Parathyroid adenoma (tissue), 2 donors: ENCODE data around the gene NEK6.

Source experiments
- H2AFZ ChIP-seq: fragments of 300-600 bp; sonication (generic); one replicate; pipeline ENCODE4 v1.7.0; 2017; ENCODE audit warnings: antibody characterized with exemption, mild to moderate bottlenecking
- H3K27ac ChIP-seq: fragments of 300-600 bp; sonication (generic); one replicate; pipeline ENCODE4 v1.7.0; 2017
- H3K27me3 ChIP-seq: fragments of 300-600 bp; sonication (generic); one replicate; pipeline ENCODE4 v1.7.0; 2017; ENCODE audit warnings: low read length; ENCODE audit not compliant: control insufficient read depth, insufficient read depth
- H3K36me3 ChIP-seq: fragments of 300-600 bp; sonication (generic); one replicate; pipeline ENCODE4 v1.7.0; 2017; ENCODE audit warnings: low read length; ENCODE audit not compliant: control insufficient read depth, insufficient read depth
- H3K4me1 ChIP-seq: fragments of 300-600 bp; sonication (generic); one replicate; pipeline ENCODE4 v1.7.0; 2017; ENCODE audit warnings: control low read depth
- H3K4me2 ChIP-seq: fragments of 300-600 bp; sonication (generic); one replicate; pipeline ENCODE4 v1.7.0; 2017; ENCODE audit warnings: low read length
- H3K4me3 ChIP-seq: fragments of 300-600 bp; sonication (generic); one replicate; pipeline ENCODE4 v1.7.0; 2017; ENCODE audit warnings: low read depth, low read length
- H3K79me2 ChIP-seq: fragments of 300-600 bp; sonication (generic); one replicate; pipeline ENCODE4 v1.7.0; 2017; ENCODE audit warnings: control low read depth
- H3K9ac ChIP-seq: fragments of 300-600 bp; sonication (generic); one replicate; pipeline ENCODE4 v1.7.0; 2017; ENCODE audit warnings: mild to moderate bottlenecking
- H3K9me3 ChIP-seq: fragments of 300-600 bp; sonication (generic); one replicate; pipeline ENCODE4 v1.7.0; 2017; ENCODE audit warnings: low read length; ENCODE audit not compliant: control insufficient read depth
- CTCF ChIP-seq: fragments of 300-600 bp; sonication (generic); IDR thresholded peaks from one replicate; pipeline ENCODE4 v1.7.0; 2017; ENCODE audit warnings: antibody characterized with exemption, mild to moderate bottlenecking
- donor health status: primary hyperparathyroidism.

NEK6 gene

DNA sequence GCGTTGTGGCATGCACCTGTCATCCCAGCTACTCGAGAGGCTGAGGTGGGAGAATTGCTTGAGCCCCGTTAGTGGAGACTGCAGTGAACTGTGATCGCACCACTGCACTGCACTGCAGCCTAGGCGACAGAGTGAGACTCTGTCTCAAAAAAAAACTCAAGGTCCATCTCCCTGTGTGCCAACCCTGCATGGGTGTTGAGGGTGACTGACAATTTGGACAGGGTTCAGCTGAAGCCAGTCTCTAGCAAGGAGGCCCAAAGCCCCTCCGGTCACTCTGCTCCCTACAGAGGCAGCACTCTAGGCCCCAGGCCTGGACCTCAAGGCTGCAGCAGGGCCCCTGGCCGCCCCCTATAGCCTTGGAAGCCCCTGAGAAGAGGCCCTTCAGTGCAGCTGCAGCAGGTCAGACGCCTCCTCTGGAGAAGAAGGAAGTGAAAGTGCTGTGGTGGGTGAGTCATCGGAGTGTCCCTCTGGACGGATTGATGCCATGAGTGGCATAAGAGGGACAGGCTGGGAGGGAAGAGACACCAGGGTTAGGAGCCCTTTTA, 39.2 kb upstream of the NEK6 start:
- H2AFZ ChIP-seq = no peak overlapping the region
- H3K4me1 ChIP-seq = no peaks in the 10 kb centered on the region
- H3K79me2 ChIP-seq = no peaks in the 10 kb centered on the region
- no peaks in the 10 kb centered on the region for H3K36me3 ChIP-seq
- H3K9me3 ChIP-seq = no peaks in the 10 kb centered on the region
- no peak overlapping the region for H3K4me2 ChIP-seq
- no peak overlapping the region for H3K4me3 ChIP-seq
- no peaks in the 10 kb centered on the region for H3K27me3 ChIP-seq
- no peak overlapping the region for H3K9ac ChIP-seq
- TF ChIP-seq CTCF = no peak
- no peak overlapping the region for H3K27ac ChIP-seq

DNA sequence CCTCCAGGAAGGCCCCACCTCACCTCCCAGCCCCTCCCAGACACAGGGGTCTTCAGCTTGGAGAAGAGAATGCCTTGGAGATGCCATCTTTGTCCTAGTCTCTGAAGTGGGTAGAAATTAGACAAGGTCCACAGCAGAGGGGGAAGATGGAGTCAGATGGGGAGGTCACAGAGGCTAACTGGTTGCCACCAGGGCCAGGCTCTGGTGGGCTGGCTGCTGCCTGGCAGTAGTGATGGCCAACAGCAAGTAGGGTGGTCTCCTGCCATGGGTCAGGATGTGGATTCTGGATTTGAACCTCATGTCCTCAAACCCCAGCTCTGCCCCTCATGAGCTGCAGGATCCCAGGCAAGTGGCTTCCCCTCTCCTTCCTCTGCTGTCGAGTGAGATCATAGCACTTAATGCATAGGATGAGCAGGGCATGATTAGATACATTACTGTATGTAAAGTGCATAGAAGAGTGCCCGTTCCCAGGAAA, 38.7 kb upstream of the NEK6 start:
- H3K27ac ChIP-seq = no peak overlapping the region
- no peak overlapping the region for H3K4me3 ChIP-seq
- H2AFZ ChIP-seq = no peak overlapping the region
- no peaks in the 10 kb centered on the region for H3K27me3 ChIP-seq
- no peak overlapping the region for H3K9ac ChIP-seq
- no peaks in the 10 kb centered on the region for H3K36me3 ChIP-seq
- no peak for TF ChIP-seq CTCF
- H3K4me2 ChIP-seq = no peak overlapping the region
- no peaks in the 10 kb centered on the region for H3K4me1 ChIP-seq
- no peaks in the 10 kb centered on the region for H3K9me3 ChIP-seq
- no peaks in the 10 kb centered on the region for H3K79me2 ChIP-seq

DNA sequence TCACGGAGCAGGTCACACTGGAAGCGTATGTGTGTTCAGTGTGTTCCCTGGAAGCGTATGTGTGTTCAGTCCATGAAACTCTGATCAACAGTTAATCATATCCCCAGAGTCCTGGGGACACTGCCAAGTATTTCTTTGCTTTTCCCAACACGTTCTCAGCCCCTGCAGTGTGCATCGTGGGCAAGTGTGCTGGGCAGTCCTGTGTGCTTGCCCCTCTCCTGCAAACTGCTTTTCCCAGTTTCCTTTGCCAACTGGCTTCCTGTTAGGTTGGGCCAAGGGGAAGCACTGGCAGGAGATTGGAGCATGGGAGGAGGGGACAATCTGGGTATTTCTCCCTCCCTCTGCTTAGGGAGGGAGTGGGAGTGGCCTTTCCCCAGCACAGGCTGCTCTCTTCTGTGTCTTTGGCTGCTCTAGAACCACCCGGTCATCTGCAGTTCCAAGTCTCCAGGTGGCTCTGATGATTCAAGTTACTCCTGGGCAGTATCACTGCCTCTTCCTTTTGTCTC, 36.8 kb upstream of the NEK6 start:
- no peak overlapping the region for H3K27ac ChIP-seq
- H3K9ac ChIP-seq = no peak overlapping the region

DNA sequence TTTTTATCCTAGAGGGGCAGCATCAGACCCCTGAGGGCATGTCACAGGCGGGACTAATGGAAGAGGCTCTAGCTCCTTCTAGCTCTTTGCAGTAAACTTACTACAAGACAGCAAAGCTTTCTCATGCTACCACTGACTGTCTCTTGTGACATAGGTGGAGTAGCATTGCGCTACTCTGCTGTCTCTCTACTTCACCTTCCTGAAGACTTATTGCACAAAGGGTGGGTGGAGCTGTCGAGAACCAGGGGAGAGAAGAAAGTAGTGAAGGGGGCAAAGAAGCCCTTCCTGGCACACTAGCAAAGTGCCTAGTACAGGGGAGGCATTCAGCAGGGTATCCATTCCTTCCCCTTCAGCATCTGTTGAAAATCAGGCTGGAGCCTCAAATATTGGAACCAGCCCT, 36.1 kb upstream of the NEK6 start:
- Histone ChIP-seq H3K4me1 (no peaks in the 10 kb centered on the region), H3K4me3 (no peak overlapping the region), H3K4me2 (no peak overlapping the region), H3K27me3 (no peaks in the 10 kb centered on the region), H3K79me2 (no peaks in the 10 kb centered on the region), H3K36me3 (no peaks in the 10 kb centered on the region), H2AFZ (no peak overlapping the region), H3K27ac (no peak overlapping the region), H3K9ac (no peak overlapping the region), H3K9me3 (no peaks in the 10 kb centered on the region)
- TF ChIP-seq CTCF = no peak

More for the DNA sequence above, 36.8 kb upstream of the NEK6 start:
- H3K79me2 ChIP-seq = no peaks in the 10 kb centered on the region
- no peaks in the 10 kb centered on the region for H3K36me3 ChIP-seq
- H2AFZ ChIP-seq = no peak overlapping the region
- H3K4me1 ChIP-seq = no peaks in the 10 kb centered on the region
- TF ChIP-seq CTCF = no peak
- no peak overlapping the region for H3K4me2 ChIP-seq
- H3K4me3 ChIP-seq = no peak overlapping the region
- H3K9me3 ChIP-seq = no peaks in the 10 kb centered on the region
- H3K27me3 ChIP-seq = no peaks in the 10 kb centered on the region

DNA sequence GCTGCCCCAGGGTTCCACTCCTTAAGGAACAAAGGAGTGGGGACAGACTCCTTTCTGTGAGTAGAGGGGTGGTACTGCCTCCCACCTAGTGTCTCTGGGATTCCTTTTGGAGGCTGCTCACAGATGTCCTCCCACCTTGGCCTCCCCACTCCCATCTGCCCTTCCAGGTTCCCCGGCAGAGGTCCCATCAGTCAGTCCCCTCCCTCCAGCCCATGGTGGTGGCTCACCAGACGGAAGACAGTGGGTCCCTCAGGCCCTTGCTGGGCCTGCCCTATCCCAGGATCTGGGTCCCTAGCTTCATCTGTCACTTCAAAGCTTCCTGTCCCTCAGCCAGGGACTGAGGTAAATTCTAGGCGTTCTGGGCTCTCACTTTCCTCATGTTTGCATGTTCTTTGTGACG, 35.6 kb upstream of the NEK6 start:
- Histone ChIP-seq H3K9me3 (no peaks in the 10 kb centered on the region), H3K36me3 (no peaks in the 10 kb centered on the region), H3K4me1 (no peaks in the 10 kb centered on the region), H3K4me2 (no peak overlapping the region), H3K79me2 (no peaks in the 10 kb centered on the region), H3K27ac (no peak overlapping the region), H3K4me3 (no peak overlapping the region), H3K27me3 (no peaks in the 10 kb centered on the region), H3K9ac (no peak overlapping the region), H2AFZ (no peak overlapping the region)
- no peak for TF ChIP-seq CTCF
